G401 (cell line): Measurements from ENCODE around the gene SMPDL3A. TPM values are rescaled to one million over a fixed set of nuclear protein-coding genes. Genes with fewer than 3 reads are reported as not detected.

Experiments
- DNase-seq: peaks from one replicate; pipeline ENCODE4 v3.0.0-alpha.2; 2015; ENCODE audit warnings: low spot score
- in situ Hi-C: cut with HindIII; loops from 2 replicates; pipeline ENCODE4 v1.10.0; 2016; ENCODE audit warnings: low sequenced_read_pairs, mixed read lengths
- total RNA-seq: library from RNA; depleted of rRNA; stranded (reverse); fragments of >200 nt; shearing (Covaris generic); gene quantifications from 2 replicates; pipeline ENCODE4 v1.2.3, GENCODE V29; 2014

Gene SMPDL3A
- total RNA-seq, 1 experiment from 2014 or later = 0.07 TPM

- in situ Hi-C loops = no loop called here
- DNase-seq = no peak
These were observed 9.1 kb downstream of the SMPDL3A start for GRCh38 chr6:122798099-122798641.

- DNase-seq = no peak
- in situ Hi-C loops = no loop called here
These were observed 10.2 kb downstream of the SMPDL3A start for GRCh38 chr6:122799140-122799745.

GRCh38 chr6:122799916-122800686 lies 11.0 kb downstream of the SMPDL3A start:
- in situ Hi-C loops = no loop called here
- no peak for DNase-seq

GRCh38 chr6:122800906-122801305 lies 11.8 kb downstream of the SMPDL3A start:
- in situ Hi-C loops = no loop called here
- no peak for DNase-seq

- DNase-seq = no peak
- in situ Hi-C loops = no loop called here
These were observed 12.3 kb downstream of the SMPDL3A start for GRCh38 chr6:122801397-122801796.

- in situ Hi-C loops = no loop called here
- no peak for DNase-seq
These were observed 14.2 kb downstream of the SMPDL3A start for GRCh38 chr6:122803171-122803661.

GRCh38 chr6:122804962-122805485 lies 16.0 kb downstream of the SMPDL3A start:
- in situ Hi-C loops = no loop called here
- DNase-seq = no peak

- in situ Hi-C loops = no loop called here
These were observed 17.2 kb downstream of the SMPDL3A start for GRCh38 chr6:122806291-122806690.

GRCh38 chr6:122808121-122808885 lies 19.2 kb downstream of the SMPDL3A start:
- in situ Hi-C loops = no loop called here
- no peak for DNase-seq

More at GRCh38 chr6:122806291-122806690, 17.2 kb downstream of the SMPDL3A start:
- no peak for DNase-seq

GRCh38 chr6:122809001-122809400 lies 19.9 kb downstream of the SMPDL3A start:
- in situ Hi-C loops = no loop called here
- no peak for DNase-seq

- in situ Hi-C loops = no loop called here
- DNase-seq = no peak
These were observed 20.6 kb downstream of the SMPDL3A start for GRCh38 chr6:122809691-122810090.

- in situ Hi-C loops = no loop called here
- DNase-seq = no peak
These were observed 21.1 kb downstream of the SMPDL3A start for GRCh38 chr6:122810189-122810588.

- DNase-seq = no peak
- in situ Hi-C loops = no loop called here
These were observed 28.3 kb downstream of the SMPDL3A start for GRCh38 chr6:122817358-122817757.

GRCh38 chr6:122817766-122818165 lies 28.7 kb downstream of the SMPDL3A start:
- DNase-seq = no peak
- in situ Hi-C loops = no loop called here

- DNase-seq = no peak
- in situ Hi-C loops = no loop called here
These were observed 29.8 kb downstream of the SMPDL3A start for GRCh38 chr6:122818866-122819265.

- DNase-seq = no peak
- in situ Hi-C loops = no loop called here
These were observed 32.0 kb downstream of the SMPDL3A start for GRCh38 chr6:122821095-122821494.

- in situ Hi-C loops = no loop called here
- no peak for DNase-seq
These were observed 36.1 kb downstream of the SMPDL3A start for GRCh38 chr6:122825163-122825562.

- in situ Hi-C loops = no loop called here
- DNase-seq = no peak
These were observed 40.4 kb downstream of the SMPDL3A start for GRCh38 chr6:122829456-122829855.

GRCh38 chr6:122831511-122831910 lies 42.5 kb downstream of the SMPDL3A start:
- DNase-seq = no peak
- in situ Hi-C loops = no loop called here
